H1 (cell line): Measurements from ENCODE around the gene SLCO4A1. TPM values are rescaled to one million over a fixed set of nuclear protein-coding genes. Genes with fewer than 3 reads are reported as not detected.

ENCODE experiments used
- CTCF ChIA-PET: fragments of 300-600 bp; sonication (Branson Sonifier 250); formaldehyde crosslinking; loops from one replicate; lab custom pipeline; 2021; ENCODE audit not compliant: partially characterized antibody; lab: Charles Lee
- POLR2A ChIA-PET: fragments of 300-600 bp; sonication (Branson Sonifier 250); formaldehyde crosslinking; loops from one replicate; lab custom pipeline; 2021; ENCODE audit warnings: inconsistent platforms; ENCODE audit not compliant: partially characterized antibody; lab: Charles Lee
- DNase-seq, 2 experiments: peaks; one replicate each; pipeline versions ENCODE4 v3.0.0 to v3.0.0-alpha.2; 2010 to 2022; ENCODE audit warnings: low spot score in 2 of 2, low read depth in 1 of 2, mixed read lengths in 1 of 2
- FAIRE-seq: peaks from 2 replicates; lab custom pipeline; 2011; peaks lifted over from hg19 to GRCh38; lab: Jason Lieb, UNC
- H2AFZ ChIP-seq: 2 replicates; pipeline ENCODE4 v1.8.1; 2012; ENCODE audit warnings: low read length, inconsistent platforms
- H2AK5ac ChIP-seq: 2 replicates; pipeline ENCODE4 v1.6.1; 2013; ENCODE audit warnings: low read depth, low read length
- H2BK120ac ChIP-seq: replicated peaks from 2 replicates; pipeline ENCODE3; 2013; ENCODE audit warnings: low read depth, low read length, inconsistent platforms
- H2BK12ac ChIP-seq: 2 replicates; pipeline ENCODE4 v1.6.1; 2013; ENCODE audit warnings: low read depth, low read length
- H2BK15ac ChIP-seq: 2 replicates; pipeline ENCODE4 v1.6.1; 2013; ENCODE audit warnings: low read length
- H2BK20ac ChIP-seq: 2 replicates; pipeline ENCODE4 v1.6.1; 2013; ENCODE audit warnings: low read length
- H2BK5ac ChIP-seq: 2 replicates; pipeline ENCODE4 v1.6.1; 2013; ENCODE audit warnings: low read depth, low read length
- H3K14ac ChIP-seq: 2 replicates; pipeline ENCODE4 v1.6.1; 2013; ENCODE audit warnings: inconsistent platforms; ENCODE audit not compliant: insufficient read length
- H3K18ac ChIP-seq: 2 replicates; pipeline ENCODE4 v1.6.1; 2013; ENCODE audit warnings: low read length; ENCODE audit errors: extremely low read depth
- H3K23ac ChIP-seq: 2 replicates; pipeline ENCODE4 v1.6.1; 2013; ENCODE audit warnings: inconsistent platforms; ENCODE audit not compliant: insufficient read length
- H3K23me2 ChIP-seq: 2 replicates; pipeline ENCODE4 v1.6.1; 2013; ENCODE audit warnings: low read depth, low read length
- H3K27ac ChIP-seq: 2 replicates; pipeline ENCODE4 v1.6.1; 2011; ENCODE audit warnings: low read depth, low read length, inconsistent platforms
- H3K27me3 ChIP-seq, 4 experiments: replicated peaks in 1 of 4; 1 replicate in 1 of 4; 2 replicates in 3 of 4; pipeline versions ENCODE4 v1.6.1 to v1.8.1; 2011 to 2013; ENCODE audit warnings: low read length in 3 of 4, mild to moderate bottlenecking in 3 of 4, inconsistent platforms in 2 of 4, mixed read lengths in 2 of 4, moderate library complexity in 1 of 4; ENCODE audit not compliant: control insufficient read depth in 3 of 4, insufficient read depth in 3 of 4; ENCODE audit errors: extremely low read depth in 1 of 4
- H3K36me3 ChIP-seq, 4 experiments: 2 replicates each; pipeline versions ENCODE4 v1.6.1 to v1.8.1; 2011 to 2013; ENCODE audit warnings: mild to moderate bottlenecking in 4 of 4, low read length in 3 of 4, moderate library complexity in 2 of 4, control low read depth in 1 of 4, inconsistent platforms in 1 of 4; ENCODE audit not compliant: insufficient read depth in 4 of 4, control insufficient read depth in 2 of 4
- H3K4ac ChIP-seq: replicated peaks from 2 replicates; pipeline ENCODE3; 2013; ENCODE audit warnings: low read length, low read depth, mixed read lengths, inconsistent platforms; ENCODE audit not compliant: insufficient read length
- H3K4me1 ChIP-seq, 4 experiments: replicated peaks in 1 of 4; 1 replicate in 1 of 4; 2 replicates in 3 of 4; pipeline versions ENCODE4 v1.6.1 to v1.8.1; 2011 to 2013; ENCODE audit warnings: low read length in 3 of 4, inconsistent platforms in 2 of 4, mixed read lengths in 1 of 4; ENCODE audit not compliant: insufficient read depth in 4 of 4, control insufficient read depth in 3 of 4
- H3K4me2 ChIP-seq, 2 experiments: 2 replicates each; pipeline versions ENCODE4 v1.6.1 to v1.8.1; 2011 to 2013; ENCODE audit warnings: low read depth in 2 of 2, low read length in 2 of 2, control low read depth in 1 of 2, inconsistent platforms in 1 of 2, mild to moderate bottlenecking in 1 of 2; ENCODE audit not compliant: insufficient read depth in 1 of 2
- H3K4me3 ChIP-seq, 4 experiments: fragments of 200-600, 300-600 bp in 1 of 4; sonication (generic), shearing (Covaris generic), sonication (Bioruptor Twin) in 1 of 4; 2 replicates each; pipeline versions ENCODE4 v1.5.1 to v1.8.1; 2011 to 2016; ENCODE audit warnings: low read length in 4 of 4, low read depth in 3 of 4, control low read depth in 2 of 4, inconsistent platforms in 2 of 4, mild to moderate bottlenecking in 2 of 4, mixed read lengths in 1 of 4, moderate library complexity in 1 of 4; ENCODE audit not compliant: insufficient read depth in 2 of 4; ENCODE audit errors: extremely low read depth in 1 of 4
- H3K56ac ChIP-seq: replicated peaks from 2 replicates; pipeline ENCODE3; 2013; ENCODE audit warnings: low read depth, mild to moderate bottlenecking, mixed read lengths, low read length, inconsistent platforms; ENCODE audit not compliant: insufficient read length
- H3K79me1 ChIP-seq: 2 replicates; pipeline ENCODE4 v1.6.1; 2013; ENCODE audit warnings: low read depth, low read length, control low read depth
- H3K79me2 ChIP-seq, 2 experiments: 2 replicates each; pipeline versions ENCODE4 v1.6.1 to v1.8.1; 2012 to 2013; ENCODE audit warnings: low read length in 2 of 2, mild to moderate bottlenecking in 2 of 2, inconsistent platforms in 1 of 2; ENCODE audit not compliant: insufficient read depth in 2 of 2, control insufficient read depth in 1 of 2
- H3K9ac ChIP-seq, 4 experiments: replicated peaks in 1 of 4; 1 replicate in 1 of 4; 2 replicates in 3 of 4; pipeline versions ENCODE4 v1.6.1 to v1.8.1; 2011 to 2013; ENCODE audit warnings: low read depth in 3 of 4, low read length in 3 of 4, control low read depth in 2 of 4, mild to moderate bottlenecking in 2 of 4, moderate library complexity in 2 of 4, inconsistent platforms in 1 of 4; ENCODE audit errors: extremely low read depth in 1 of 4
- H3K9me3 ChIP-seq, 2 experiments: 2 replicates each; pipeline versions ENCODE4 v1.6.1 to v1.8.1; 2012 to 2013; ENCODE audit warnings: mild to moderate bottlenecking in 2 of 2, moderate library complexity in 2 of 2, control low read depth in 1 of 2, inconsistent platforms in 1 of 2, low read depth in 1 of 2, low read length in 1 of 2, mixed read lengths in 1 of 2; ENCODE audit not compliant: insufficient read depth in 2 of 2
- H4K20me1 ChIP-seq, 2 experiments: replicated peaks in 1 of 2; 2 replicates each; pipeline versions ENCODE3 to v1.8.1; 2011 to 2013; ENCODE audit warnings: inconsistent platforms in 2 of 2, low read length in 2 of 2, mild to moderate bottlenecking in 1 of 2; ENCODE audit not compliant: insufficient read depth in 2 of 2, control insufficient read depth in 1 of 2
- H4K5ac ChIP-seq: 2 replicates; pipeline ENCODE4 v1.6.1; 2013; ENCODE audit warnings: low read length, low read depth, mixed read lengths, inconsistent platforms; ENCODE audit not compliant: insufficient read length
- H4K8ac ChIP-seq: 2 replicates; pipeline ENCODE4 v1.8.0; 2013; ENCODE audit warnings: mild to moderate bottlenecking, moderate library complexity, low read length, inconsistent platforms; ENCODE audit not compliant: insufficient read depth; ENCODE audit errors: extremely low read depth
- H4K91ac ChIP-seq: replicated peaks from 2 replicates; pipeline ENCODE3; 2013; ENCODE audit warnings: low read length, mixed read lengths, inconsistent platforms; ENCODE audit not compliant: insufficient read length
- CHD1 ChIP-seq: IDR thresholded peaks from 2 replicates; pipeline ENCODE4 v1.6.1; 2012; ENCODE audit warnings: low read depth, low read length, improper control_type of control experiment
- KDM4A ChIP-seq: IDR thresholded peaks from one replicate; pipeline ENCODE4 v1.7.1; 2012; ENCODE audit warnings: low read depth, mild to moderate bottlenecking, moderate library complexity, low read length, inconsistent platforms; ENCODE audit not compliant: severe bottlenecking
- RBBP5 ChIP-seq: IDR thresholded peaks from 2 replicates; pipeline ENCODE4 v1.7.1; 2012; ENCODE audit warnings: low read depth, mild to moderate bottlenecking, inconsistent platforms, low read length, moderate library complexity, borderline replicate concordance
- WGBS, 2 experiments: shearing (Covaris generic) in 1 of 2; methylation state at CpG; one replicate each; pipeline versions ENCODE4 v1.1.6 to v1.1.7; 2013 to 2015; ENCODE audit warnings: low lambda C conversion rate in 2 of 2, mixed read lengths in 2 of 2, inconsistent platforms in 1 of 2, low coverage in 1 of 2, missing lambda C conversion rate in 1 of 2; ENCODE audit not compliant: insufficient replicate concordance in 2 of 2, insufficient coverage in 1 of 2, insufficient read length in 1 of 2; ENCODE audit errors: extremely low coverage in 1 of 2, missing lambda C conversion rate in 1 of 2; 5-methylcytosine and 5-hydroxymethylcytosine counted together
- polyA plus RNA-seq, 7 experiments: library from polyadenylated mRNA; depleted of rRNA in 3 of 7; stranded (reverse) in 5 of 7; unstranded in 2 of 7; fragments of >200 nt in 5 of 7; fragments of 200-250 nt in 2 of 7; gene quantifications; 1 replicate in 5 of 7; 2 replicates in 1 of 7; 4 replicates in 1 of 7; pipeline versions ENCODE4 v1.2.1 to v1.2.3, GENCODE V29; 2011 to 2013; ENCODE audit warnings: missing spikeins in 2 of 7, mixed read lengths in 2 of 7
- total RNA-seq: library from RNA; stranded (reverse); fragmentation: NEBNext Ultra II Directional; extraction: Animal tissue kit (Norgen Biotek cat#: 25700); gene quantifications from 2 replicates; pipeline ENCODE4 v1.2.1, GENCODE V29; 2021

The SLCO4A1 gene
- total and polyA plus RNA-seq, 2 of the 8 experiments (the other 6 are each of a cell fraction or from before 2014, with no cell fraction given): 10.5 to 18.5 TPM

- H4K20me1 ChIP-seq: peaks cover 0 to 2% of the 10 kb centered on the region in 2 experiments
- H3K23me2 ChIP-seq: peaks cover 1% of the 10 kb centered on the region; the same call in 1 of the 2 replicates
- H3K56ac ChIP-seq: no peak overlapping the region
- H3K4me1 ChIP-seq: peaks cover 0 to 25% (median 18%) of the 10 kb centered on the region in 4 experiments; a peak in 6 of 7 replicates
- H3K9ac ChIP-seq: no peak overlapping the region
- no peak for FAIRE-seq
- H2BK15ac ChIP-seq: 0 out of 2 replicates have a peak overlapping the region, but pooled peaks have one; percentile 29
- no peak overlapping the region for H2BK12ac ChIP-seq
- H3K27ac ChIP-seq: no peak overlapping the region
- no peak overlapping the region for H2AK5ac ChIP-seq
- CTCF ChIA-PET: interaction anchor here (1.4 kb wide), 1 partner anchor 97 kb away, joined by 4 read pairs; no protein-coding TSS in a partner anchor
- H2BK20ac ChIP-seq: no peak overlapping the region
- H3K23ac ChIP-seq: no peak overlapping the region
- H3K9me3 ChIP-seq: no peaks in the 10 kb centered on the region
- 86% methylated on average over 13 of the region's 13 CpGs; no CpG with 5 or more reads in 1 of the 2 experiments for WGBS, 2 experiments
- POLR2A ChIA-PET: no interaction called here
- H4K8ac ChIP-seq: no peak overlapping the region
- no peak overlapping the region for H2AFZ ChIP-seq
- H3K79me2 ChIP-seq: no peaks in the 10 kb centered on the region
- H3K4me2 ChIP-seq: no peak overlapping the region
- H3K4ac ChIP-seq: no peak overlapping the region
- H3K79me1 ChIP-seq: no peaks in the 10 kb centered on the region; the same call in 1 of the 2 replicates
- H4K5ac ChIP-seq: no peak overlapping the region
- H2BK120ac ChIP-seq: no peak overlapping the region
- DNase-seq: no peak
- no peak overlapping the region for H3K4me3 ChIP-seq
- H4K91ac ChIP-seq: no peak overlapping the region
- TF ChIP-seq RBBP5 (no peak), CHD1 (no peak), KDM4A (no peak)
- TF ChIP-seq, all 59 proteins: peak for 0
- Histone ChIP-seq H2BK5ac (no peak overlapping the region), H3K18ac (no peak overlapping the region), H3K27me3 (no peaks in the 10 kb centered on the region; a peak in 1 of 7 replicates), H3K14ac (no peak overlapping the region), H3K36me3 (no peaks in the 10 kb centered on the region)
Measured at GRCh38 chr20:62620625-62621024, 21.7 kb upstream of the SLCO4A1 start.
